Tongue (tissue), 2 donors: ENCODE results near the gene LGR5. TPM values are rescaled to one million over a fixed set of nuclear protein-coding genes. Genes with fewer than 3 reads are reported as not detected.
"Not testable (repeated sequence)": the region's sequence is repeated elsewhere in the genome, so short reads cannot be mapped to it uniquely, and the experiment has no call there.

Experiments used
- DNase-seq: peaks from one replicate; pipeline ENCODE4 v3.0.0-alpha.2; 2015
- total RNA-seq: library from RNA; depleted of rRNA; stranded (reverse); fragments of >200 nt; gene quantifications from one replicate; pipeline ENCODE4 v1.2.3, GENCODE V29; 2014

The LGR5 gene
- total RNA-seq, 1 donor from 2014 or later: 2.5 TPM

DNA sequence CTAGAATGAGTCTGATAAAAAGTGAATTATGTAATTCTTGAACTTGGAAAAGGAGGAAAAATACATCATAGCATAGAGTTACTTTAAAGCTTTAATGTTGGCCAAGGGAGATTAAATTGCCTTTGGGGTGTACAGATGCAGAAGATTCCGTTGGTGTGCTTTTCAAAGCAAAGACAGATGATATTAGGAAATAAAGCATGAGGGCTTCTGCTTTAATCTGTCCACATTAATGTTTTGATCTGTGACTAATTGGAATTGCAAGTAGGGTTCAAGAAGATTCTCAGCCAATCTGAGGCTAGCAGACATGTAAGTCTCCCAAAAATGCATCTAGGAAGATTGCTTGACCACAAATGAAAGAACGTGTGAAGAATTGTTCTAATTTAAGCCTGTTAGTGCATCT lies 35.2 kb downstream of the LGR5 start:
- DNase-seq: peak; percentile 83

- peak; percentile 84 for DNase-seq
Observed at GRCh38 chr12:71475280-71475679, 35.7 kb downstream of the LGR5 start.

GRCh38 chr12:71476513-71476912 lies 36.9 kb downstream of the LGR5 start:
- no peak for DNase-seq

DNA sequence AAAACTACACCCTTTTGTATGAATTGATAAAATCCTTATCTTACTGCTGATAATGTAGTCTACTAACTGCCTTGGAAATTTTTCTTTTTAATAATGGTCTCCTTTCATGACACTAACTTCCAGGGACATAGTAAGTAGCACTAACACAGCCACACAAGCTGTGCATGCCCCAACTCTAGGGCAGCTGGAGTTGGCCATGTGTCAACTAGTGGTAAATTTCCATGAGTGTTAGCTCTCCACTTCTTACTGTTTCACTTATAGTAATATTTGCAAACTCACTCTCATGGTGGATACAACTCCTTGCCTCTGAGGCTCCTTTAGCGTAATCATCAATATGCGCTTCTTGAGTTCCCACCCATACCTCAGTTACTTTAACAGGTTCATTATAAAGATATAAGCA lies 38.0 kb downstream of the LGR5 start:
- DNase-seq: no peak

DNA sequence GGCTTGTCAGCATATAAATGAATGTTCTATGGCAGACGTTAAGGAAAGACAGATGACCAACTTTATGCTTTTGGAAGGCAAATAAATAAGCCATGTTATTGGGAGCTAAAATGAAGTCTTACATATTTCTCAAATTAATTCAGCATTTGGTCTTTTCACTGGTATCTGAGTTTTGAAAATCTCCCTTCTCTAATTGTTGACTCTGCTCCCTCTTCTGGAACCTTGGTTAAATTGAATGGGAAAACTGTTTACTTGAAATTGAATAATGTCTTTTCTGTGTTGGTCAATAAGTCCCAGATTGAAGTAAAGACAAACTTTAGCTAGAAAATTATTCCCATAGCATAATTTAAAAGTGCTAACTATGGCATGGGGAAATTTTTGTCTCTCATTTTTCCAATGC lies 38.7 kb downstream of the LGR5 start:
- no peak for DNase-seq

DNA sequence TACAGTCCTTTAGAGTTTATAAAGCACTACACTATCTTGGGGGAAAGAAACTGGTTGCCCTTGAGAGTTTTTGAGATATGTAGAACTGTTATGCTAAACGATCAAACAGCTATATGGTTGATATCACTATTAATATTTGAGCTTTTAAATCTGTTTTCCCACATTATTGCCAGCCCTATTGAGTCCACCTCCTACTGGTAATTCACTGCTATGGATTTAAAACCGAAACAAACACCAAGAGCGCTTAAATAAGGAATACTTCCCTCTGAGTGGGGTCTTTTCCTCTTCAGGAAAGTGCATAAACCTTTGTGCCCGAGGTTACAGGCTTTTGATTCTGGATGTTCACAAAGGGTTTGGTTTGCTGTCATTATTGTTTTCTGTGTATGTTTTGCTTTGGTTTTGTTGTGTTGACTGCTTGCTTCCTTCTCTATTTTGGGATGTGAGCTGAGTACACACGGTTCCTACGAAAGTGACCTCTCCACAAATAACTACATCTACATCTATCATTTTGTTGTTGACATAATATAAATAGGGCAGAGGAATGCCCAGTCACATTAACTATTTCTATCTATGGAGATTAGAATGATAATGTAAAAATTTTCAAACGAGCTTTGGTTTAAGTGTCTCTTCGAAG lies 44.8 kb downstream of the LGR5 start:
- no peak for DNase-seq

DNA sequence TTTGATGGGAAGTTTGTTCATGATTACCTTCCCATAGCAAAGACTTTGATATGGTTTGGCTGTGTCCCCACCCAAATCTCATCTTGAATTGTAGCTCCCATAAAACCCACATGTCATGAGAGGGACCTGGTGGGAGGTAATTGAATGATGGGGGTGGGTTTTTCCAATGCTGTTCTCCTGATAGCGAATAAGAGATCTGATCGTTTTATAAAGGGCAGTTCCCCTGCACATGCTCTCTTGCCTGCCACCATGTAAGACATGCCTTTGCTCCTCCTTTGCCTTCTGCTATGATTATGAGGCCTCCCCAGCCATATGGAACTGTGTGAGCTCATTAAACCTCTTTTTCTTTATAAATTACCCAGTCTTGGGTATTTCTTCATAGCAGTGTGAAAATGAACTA lies 51.2 kb downstream of the LGR5 start:
- DNase-seq: not testable (repeated sequence)

GRCh38 chr12:71492604-71493003 lies 53.0 kb downstream of the LGR5 start:
- DNase-seq: no peak

GRCh38 chr12:71499834-71500233 lies 60.2 kb downstream of the LGR5 start:
- DNase-seq: no peak

- peak; percentile 37 for DNase-seq
Observed at GRCh38 chr12:71503579-71504391, 64.2 kb downstream of the LGR5 start.

- peak; percentile 76 for DNase-seq
Observed at GRCh38 chr12:71504476-71504875, 64.9 kb downstream of the LGR5 start.

- no peak for DNase-seq
Observed at GRCh38 chr12:71509705-71510104, 70.1 kb downstream of the LGR5 start.

DNA sequence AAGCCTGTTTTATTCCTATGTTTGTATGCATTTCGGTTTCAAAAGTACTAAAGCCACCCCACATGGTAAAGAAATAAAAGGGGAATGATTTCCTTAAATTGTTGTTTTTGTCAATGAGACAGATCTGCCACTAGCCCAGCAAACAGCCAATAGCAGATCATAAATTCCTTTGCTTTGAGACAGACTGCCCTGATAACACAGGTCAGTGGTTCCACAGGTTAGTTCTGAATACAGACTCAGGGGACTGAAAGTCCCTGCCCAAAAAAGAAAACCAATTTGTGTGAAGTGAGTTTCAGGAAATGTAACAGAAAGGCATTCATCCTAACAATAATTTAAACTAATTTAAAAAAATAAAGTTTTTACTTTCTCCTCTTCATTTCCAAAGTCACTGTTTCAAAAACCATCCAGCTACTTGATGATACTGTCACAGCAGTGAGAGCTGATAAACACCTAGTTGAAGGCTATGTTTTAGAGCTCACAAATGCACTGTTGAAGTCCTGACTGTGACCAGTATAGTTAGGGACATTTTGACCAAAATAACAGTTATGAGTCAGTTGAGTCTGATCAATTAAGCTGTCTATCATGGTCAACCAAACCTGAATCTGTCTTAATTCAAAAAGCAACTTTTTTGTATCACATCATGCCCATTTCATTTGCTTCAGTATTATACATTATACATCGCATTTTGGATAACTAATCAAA lies 77.7 kb downstream of the LGR5 start:
- no peak for DNase-seq

DNA sequence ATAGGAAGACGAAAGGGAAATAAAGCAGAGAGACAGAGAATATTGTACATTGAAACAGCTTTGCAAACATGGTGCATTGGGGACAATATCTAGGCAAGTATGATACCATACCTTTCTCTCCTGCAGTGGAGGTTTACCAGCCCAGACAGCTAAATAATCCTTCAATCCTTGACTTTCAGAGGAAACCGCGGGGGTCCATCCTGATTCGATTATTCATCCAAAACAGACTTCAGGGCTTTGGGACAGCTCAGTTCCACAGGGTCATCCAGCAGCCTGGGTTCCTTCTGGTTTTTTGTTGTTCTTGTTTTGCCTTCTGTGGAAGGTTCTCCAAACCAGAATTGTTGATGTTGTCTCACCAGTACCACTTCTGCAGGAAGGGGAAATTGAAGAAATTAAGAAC lies 81.5 kb downstream of the LGR5 start:
- no peak for DNase-seq

DNA sequence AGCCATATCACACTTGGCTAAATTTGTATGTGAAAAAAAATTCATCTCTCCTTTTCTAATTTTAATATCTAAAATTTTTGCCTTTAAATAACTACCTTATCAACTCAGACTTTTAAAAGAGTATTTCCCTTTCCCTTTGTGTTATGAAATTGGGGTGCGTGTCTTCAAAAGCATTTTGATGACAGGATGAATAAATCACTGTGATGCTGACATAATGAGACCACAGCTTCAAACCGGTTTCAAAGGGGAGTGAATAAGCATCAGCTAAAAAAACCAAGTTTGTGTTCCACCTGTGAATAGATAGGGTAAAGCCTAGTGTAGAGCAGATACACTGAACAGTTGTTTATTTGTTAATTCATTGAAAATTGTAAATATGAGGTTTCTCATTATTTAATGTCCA lies 85.0 kb downstream of the LGR5 start:
- no peak for DNase-seq

- DNase-seq: no peak
Observed at GRCh38 chr12:71533703-71534102, 94.1 kb downstream of the LGR5 start.

DNA sequence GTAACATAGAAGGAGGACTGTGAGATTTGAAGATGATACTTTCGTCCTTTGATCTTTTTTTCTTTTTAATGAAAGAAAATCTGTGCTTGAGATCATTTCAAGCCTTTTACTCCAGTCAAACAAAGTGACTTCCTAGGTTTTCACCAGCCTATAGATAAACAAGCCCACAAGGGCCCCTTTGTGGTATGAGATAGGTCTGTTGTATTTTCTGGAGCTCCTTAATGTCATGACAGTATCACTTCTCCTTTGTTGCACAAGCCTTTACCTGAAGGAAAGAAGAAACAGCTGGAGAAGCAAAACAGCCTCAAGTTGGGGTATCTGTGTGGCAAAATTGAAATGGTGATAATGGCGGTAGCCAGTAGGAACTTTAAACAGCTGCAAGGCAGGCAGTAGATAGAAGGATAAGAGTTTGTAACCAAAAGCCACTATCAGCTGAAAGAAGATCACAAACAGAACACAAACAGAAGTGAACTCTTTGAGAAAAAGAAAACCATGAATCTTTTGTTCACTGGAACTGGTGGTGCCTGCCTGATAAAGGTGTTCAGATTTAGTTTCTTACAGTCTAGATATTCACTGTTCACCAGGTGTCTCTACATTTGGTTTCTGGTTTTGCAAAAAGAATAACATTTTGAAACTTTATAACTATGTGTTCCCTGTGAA lies 96.8 kb downstream of the LGR5 start:
- no peak for DNase-seq

GRCh38 chr12:71536939-71537622 lies 97.5 kb downstream of the LGR5 start:
- no peak for DNase-seq

- no peak for DNase-seq
Observed at GRCh38 chr12:71538807-71539206, 99.2 kb downstream of the LGR5 start.

DNA sequence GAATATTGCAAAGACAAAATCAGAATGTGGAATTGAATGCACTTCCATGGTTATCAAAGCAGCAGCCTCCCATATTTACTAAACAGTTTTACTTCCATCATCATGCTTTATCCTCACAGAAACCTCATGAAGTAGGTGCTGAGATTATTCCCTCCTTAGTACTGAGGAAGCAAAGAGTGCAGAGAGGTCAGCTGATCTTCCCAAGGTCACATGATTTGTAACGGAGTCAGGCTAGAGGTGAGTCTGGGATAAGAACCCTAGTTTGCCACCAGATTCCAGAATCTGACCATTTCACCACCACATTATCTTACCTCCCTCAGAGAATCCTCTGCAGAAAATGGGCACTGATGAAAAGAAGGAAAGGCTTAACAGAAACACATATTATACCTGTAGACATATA lies 102.0 kb downstream of the LGR5 start:
- no peak for DNase-seq

GRCh38 chr12:71546322-71546861 lies 106.8 kb downstream of the LGR5 start:
- DNase-seq: no peak

- DNase-seq: no peak
Observed at GRCh38 chr12:71548893-71549292, 109.3 kb downstream of the LGR5 start.
